ENCODE results near the gene HARS1. TPM values are rescaled to one million over a fixed set of nuclear protein-coding genes. Genes with fewer than 3 reads are reported as not detected.
"Not testable (repeated sequence)": the region's sequence is repeated elsewhere in the genome, so short reads cannot be mapped to it uniquely, and the experiment has no call there.

Gene HARS1
- total RNA-seq, 2 donors from 2014 or later, result 48.0 to 52.1 TPM

GRCh38 chr5:140721395-140721794 is 30.2 kb upstream of the HARS1 start:
- not testable (repeated sequence) for H3K27ac Mint-ChIP-seq; H3K9me3 Mint-ChIP-seq; H3K4me3 Mint-ChIP-seq; H3K9me3 ChIP-seq (ENCODE audit: control insufficient read depth, low read length); DNase-seq; H3K36me3 ChIP-seq (ENCODE audit: control insufficient read depth, insufficient read depth, low read length); H3K4me3 ChIP-seq (ENCODE audit: low read length); H3K36me3 Mint-ChIP-seq (ENCODE audit: low read depth); H3K4me1 ChIP-seq (ENCODE audit: control insufficient read depth, insufficient read depth, low read length); H3K27me3 Mint-ChIP-seq (ENCODE audit: insufficient read depth); H3K9ac ChIP-seq (ENCODE audit: extremely low read depth, low read length, poor library complexity, severe bottlenecking); H3K27ac ChIP-seq (ENCODE audit: low read depth, low read length); H3K27me3 ChIP-seq (ENCODE audit: control insufficient read depth, insufficient read depth, low read length, poor library complexity, severe bottlenecking); H3K4me1 Mint-ChIP-seq
- peak; percentile 15 for TF ChIP-seq CTCF (conservative IDR thresholded peaks at IDR 0.05)
- 89 to 95% methylated on average over 5 of the region's 5 CpGs for WGBS, 2 experiments (ENCODE audit: insufficient coverage in 1 of 2, insufficient read length in 1 of 2)

GRCh38 chr5:140720738-140721137 is 29.6 kb upstream of the HARS1 start:
- H3K9me3 ChIP-seq (ENCODE audit: control insufficient read depth, low read length); H3K4me3 ChIP-seq (ENCODE audit: low read length); DNase-seq; H3K9ac ChIP-seq (ENCODE audit: extremely low read depth, low read length, poor library complexity, severe bottlenecking); H3K27me3 Mint-ChIP-seq (ENCODE audit: insufficient read depth); H3K27me3 ChIP-seq (ENCODE audit: control insufficient read depth, insufficient read depth, low read length, poor library complexity, severe bottlenecking); H3K4me1 ChIP-seq (ENCODE audit: control insufficient read depth, insufficient read depth, low read length); H3K36me3 Mint-ChIP-seq (ENCODE audit: low read depth); H3K27ac Mint-ChIP-seq; H3K4me1 Mint-ChIP-seq; H3K9me3 Mint-ChIP-seq; H3K27ac ChIP-seq (ENCODE audit: low read depth, low read length); H3K4me3 Mint-ChIP-seq; H3K36me3 ChIP-seq (ENCODE audit: control insufficient read depth, insufficient read depth, low read length): not testable (repeated sequence)
- WGBS, 2 experiments (ENCODE audit: insufficient coverage in 1 of 2, insufficient read length in 1 of 2), result 57 to 69% methylated on average over 2 to 6 of the region's 6 CpGs

- no peak for TF ChIP-seq CTCF (conservative IDR thresholded peaks at IDR 0.05)
- no peak for DNase-seq
These were observed 27.1 kb upstream of the HARS1 start for GRCh38 chr5:140718266-140718592.

GRCh38 chr5:140716238-140716637 is 25.1 kb upstream of the HARS1 start:
- 83 to 89% methylated on average over 1 to 2 of the region's 2 CpGs for WGBS, 2 experiments (ENCODE audit: insufficient coverage in 1 of 2, insufficient read length in 1 of 2)
- not testable (repeated sequence) for H3K9me3 Mint-ChIP-seq; H3K27ac ChIP-seq (ENCODE audit: low read depth, low read length); H3K27me3 ChIP-seq (ENCODE audit: control insufficient read depth, insufficient read depth, low read length, poor library complexity, severe bottlenecking); H3K9ac ChIP-seq (ENCODE audit: extremely low read depth, low read length, poor library complexity, severe bottlenecking); H3K4me1 ChIP-seq (ENCODE audit: control insufficient read depth, insufficient read depth, low read length); H3K4me3 Mint-ChIP-seq; H3K9me3 ChIP-seq (ENCODE audit: control insufficient read depth, low read length); DNase-seq; H3K36me3 ChIP-seq (ENCODE audit: control insufficient read depth, insufficient read depth, low read length); H3K4me3 ChIP-seq (ENCODE audit: low read length); H3K27ac Mint-ChIP-seq; H3K36me3 Mint-ChIP-seq (ENCODE audit: low read depth); H3K27me3 Mint-ChIP-seq (ENCODE audit: insufficient read depth); H3K4me1 Mint-ChIP-seq

More at GRCh38 chr5:140718266-140718592, 27.1 kb upstream of the HARS1 start:
- no peak overlapping the region for H3K4me3 ChIP-seq (ENCODE audit: low read length)
- WGBS, 2 experiments (ENCODE audit: insufficient coverage in 1 of 2, insufficient read length in 1 of 2), result 79 to 84% methylated on average over 7 of the region's 7 CpGs
- Mint-ChIP-seq H3K27me3 (ENCODE audit: insufficient read depth) (peaks cover 3% of the 10 kb centered on the region), H3K36me3 (ENCODE audit: low read depth) (no peaks in the 10 kb centered on the region), H3K4me1 (no peaks in the 10 kb centered on the region), H3K4me3 (no peak overlapping the region), H3K27ac (peak overlapping the region; percentile 86), H3K9me3 (no peaks in the 10 kb centered on the region)
- peaks cover 6% of the 10 kb centered on the region for H3K4me1 ChIP-seq (ENCODE audit: control insufficient read depth, insufficient read depth, low read length)
- H3K27me3 ChIP-seq (ENCODE audit: control insufficient read depth, insufficient read depth, low read length, poor library complexity, severe bottlenecking), result no peaks in the 10 kb centered on the region
- no peak overlapping the region for H3K27ac ChIP-seq (ENCODE audit: low read depth, low read length)
- H3K9me3 ChIP-seq (ENCODE audit: control insufficient read depth, low read length), result no peaks in the 10 kb centered on the region
- H3K36me3 ChIP-seq (ENCODE audit: control insufficient read depth, insufficient read depth, low read length), result no peaks in the 10 kb centered on the region
- H3K9ac ChIP-seq (ENCODE audit: extremely low read depth, low read length, poor library complexity, severe bottlenecking), result no peak overlapping the region

All from endodermal cell (in vitro differentiated cells).